Activated naive CD8-positive, alpha-beta T cell treated with anti-CD3 and anti-CD28 coated beads, Interleukin-2, amount 10 ng/mL, durations not matched to agents 7 days and 5 days (primary cell): ENCODE results near the gene NBEA. TPM values are rescaled to one million over a fixed set of nuclear protein-coding genes. Genes with fewer than 3 reads are reported as not detected.
A peak's percentile ranks its signal among the peaks of the same experiment; 100 is the strongest.
"Not testable (repeated sequence)": the region's sequence is repeated elsewhere in the genome, so short reads cannot be mapped to it uniquely, and the experiment has no call there.

Experiments
- ATAC-seq: fragments of 150-1000 bp; cut with Tn5 transposase; one replicate; pipeline ENCODE4 v1.10.0; 2021; ENCODE audit warnings: low read depth, moderate library complexity
- POLR2A ChIA-PET: fragments of 350-600 bp; sonication (Branson Sonifier 250); formaldehyde crosslinking; loops from one replicate; lab custom pipeline; 2021; ENCODE audit warnings: antibody characterized with exemption; lab: Charles Lee
- DNase-seq: peaks from one replicate; pipeline ENCODE4 v3.0.0; 2021
- H3K27ac Mint-ChIP-seq: one replicate; pipeline ENCODE4 v1.8.0; 2022; ENCODE audit warnings: mild to moderate bottlenecking, mixed read lengths
- H3K27me3 Mint-ChIP-seq: one replicate; pipeline ENCODE4 v1.8.0; 2022; ENCODE audit warnings: mild to moderate bottlenecking, moderate library complexity, mixed read lengths
- H3K36me3 Mint-ChIP-seq: one replicate; pipeline ENCODE4 v1.8.0; 2021; ENCODE audit warnings: mild to moderate bottlenecking, mixed read lengths
- H3K4me1 Mint-ChIP-seq: one replicate; pipeline ENCODE4 v1.8.0; 2021; ENCODE audit warnings: mixed read lengths
- H3K4me3 Mint-ChIP-seq: one replicate; pipeline ENCODE4 v1.8.0; 2022; ENCODE audit warnings: mild to moderate bottlenecking, moderate library complexity, mixed read lengths
- H3K9me3 Mint-ChIP-seq: one replicate; pipeline ENCODE4 v1.8.0; 2021; ENCODE audit warnings: mixed read lengths
- total RNA-seq, 2 experiments: library from RNA; stranded (reverse); gene quantifications; one replicate each; pipeline ENCODE4 v1.2.3, GENCODE V29; 2021

NBEA gene
- total RNA-seq, 2 experiments from 2014 or later = 0.60 to 1.1 TPM

DNA sequence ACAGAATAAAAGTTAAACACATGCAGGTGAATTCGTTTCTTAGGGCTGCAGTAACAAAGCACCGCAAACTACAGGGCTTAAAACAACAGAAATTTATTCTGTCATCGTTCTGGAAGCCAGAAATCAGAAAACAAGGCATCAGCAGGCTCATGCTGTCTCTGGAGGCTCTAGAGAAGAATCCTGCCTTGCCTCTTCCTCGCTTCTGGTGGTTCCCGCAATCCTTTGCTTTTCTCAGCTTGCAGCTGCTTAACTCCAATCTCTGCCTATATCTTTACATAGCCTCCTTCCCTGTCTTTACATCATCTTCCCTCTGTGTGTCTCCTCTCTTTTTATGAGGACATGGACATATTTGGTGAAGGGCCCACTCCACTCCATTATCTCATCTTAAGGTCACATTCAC lies 6.2 kb upstream of the NBEA start:
- H3K4me3 Mint-ChIP-seq = no peak overlapping the region
- no peak overlapping the region for H3K27ac Mint-ChIP-seq
- peaks cover 16% of the 10 kb centered on the region for H3K27me3 Mint-ChIP-seq
- no peaks in the 10 kb centered on the region for H3K36me3 Mint-ChIP-seq
- DNase-seq (no peak), ATAC-seq (no peak)
- POLR2A ChIA-PET = no interaction called here
- H3K4me1 Mint-ChIP-seq = no peaks in the 10 kb centered on the region
- H3K9me3 Mint-ChIP-seq = no peaks in the 10 kb centered on the region

DNA sequence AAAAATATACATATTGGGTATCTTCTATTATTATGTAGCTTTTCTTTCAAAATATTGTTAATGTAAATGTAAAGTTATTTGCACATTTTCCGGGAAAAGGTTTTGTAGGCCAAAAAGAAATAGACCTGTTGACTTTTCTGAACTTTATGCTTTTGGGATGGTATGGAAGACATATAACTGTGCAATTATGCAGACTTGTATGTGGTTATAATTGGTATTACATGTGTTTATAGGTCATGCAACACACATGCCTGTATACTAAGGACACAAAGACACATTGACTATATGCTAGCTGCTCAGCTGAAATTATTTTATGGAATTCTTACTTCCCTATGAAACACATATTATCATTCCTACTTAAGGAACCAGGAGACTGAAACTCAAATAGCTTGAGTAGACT lies 2.3 kb upstream of the NBEA start:
- no peak overlapping the region for H3K4me3 Mint-ChIP-seq
- H3K27ac Mint-ChIP-seq = no peak overlapping the region
- POLR2A ChIA-PET = no interaction called here
- peaks cover 39% of the 10 kb centered on the region for H3K27me3 Mint-ChIP-seq
- H3K36me3 Mint-ChIP-seq = no peaks in the 10 kb centered on the region
- DNase-seq (no peak), ATAC-seq (no peak)
- no peaks in the 10 kb centered on the region for H3K9me3 Mint-ChIP-seq
- peaks cover 10% of the 10 kb centered on the region for H3K4me1 Mint-ChIP-seq

DNA sequence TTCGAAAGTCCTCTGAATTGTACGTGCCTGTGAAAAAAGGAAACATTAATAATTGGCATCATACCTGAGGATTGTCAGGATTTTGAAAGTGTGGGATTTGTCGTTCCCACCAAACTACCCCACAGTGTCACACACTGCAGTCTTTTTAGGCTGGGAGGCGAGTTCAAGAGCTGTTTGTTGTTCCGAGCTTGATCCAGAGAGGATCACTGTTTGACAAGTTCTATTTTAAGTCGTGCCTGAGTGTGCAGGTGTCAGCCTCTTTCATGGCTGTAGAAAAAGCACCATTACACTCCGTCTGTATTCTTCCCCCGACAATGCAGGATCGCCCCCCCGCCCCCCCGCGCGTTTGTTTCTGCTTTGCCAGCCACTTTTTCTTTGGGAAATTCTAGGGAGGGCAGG lies 635 bp upstream of the NBEA start:
- ATAC-seq = no peak

DNA sequence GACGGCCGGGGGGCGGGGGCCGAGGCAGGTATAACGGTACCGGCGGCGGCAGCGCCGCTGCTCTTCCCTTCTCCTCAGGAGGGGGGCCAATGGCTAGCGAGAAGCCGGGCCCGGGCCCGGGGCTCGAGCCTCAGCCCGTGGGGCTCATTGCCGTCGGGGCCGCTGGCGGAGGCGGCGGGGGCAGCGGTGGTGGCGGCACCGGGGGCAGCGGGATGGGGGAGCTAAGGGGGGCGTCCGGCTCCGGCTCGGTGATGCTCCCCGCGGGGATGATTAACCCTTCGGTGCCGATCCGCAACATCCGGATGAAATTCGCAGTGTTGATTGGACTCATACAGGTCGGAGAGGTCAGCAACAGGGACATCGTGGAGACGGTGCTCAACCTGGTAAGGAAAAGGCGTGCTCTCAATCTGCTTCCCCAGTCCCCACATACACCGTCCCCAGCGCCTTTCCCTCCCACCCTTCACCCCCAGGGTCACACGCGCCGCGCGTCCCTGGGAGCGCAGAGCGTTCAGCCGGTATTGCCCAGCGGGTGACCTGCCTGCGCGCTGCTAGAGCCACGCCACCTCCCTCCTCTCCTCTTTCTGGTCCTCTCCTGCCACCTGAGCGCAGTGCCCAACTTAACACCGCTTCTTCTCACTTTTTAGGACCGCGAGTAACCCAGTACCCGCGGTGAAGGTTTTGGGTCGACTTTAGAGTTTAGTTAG lies 814 bp downstream of the NBEA start:
- Mint-ChIP-seq H3K9me3 (no peaks in the 10 kb centered on the region), H3K27me3 (peaks cover 43% of the 10 kb centered on the region), H3K36me3 (no peaks in the 10 kb centered on the region), H3K27ac (no peak overlapping the region), H3K4me3 (peak overlapping the region; percentile 81), H3K4me1 (peaks cover 10% of the 10 kb centered on the region)
- DNase-seq (peak; percentile 43), ATAC-seq (peak; percentile 20)
- POLR2A ChIA-PET = no interaction called here

More for the DNA sequence above, 635 bp upstream of the NBEA start:
- no peaks in the 10 kb centered on the region for H3K9me3 Mint-ChIP-seq
- POLR2A ChIA-PET = no interaction called here
- no peak overlapping the region for H3K27ac Mint-ChIP-seq
- peaks cover 47% of the 10 kb centered on the region for H3K27me3 Mint-ChIP-seq
- DNase-seq = no peak
- peaks cover 10% of the 10 kb centered on the region for H3K4me1 Mint-ChIP-seq
- peak overlapping the region; percentile 87 for H3K4me3 Mint-ChIP-seq
- H3K36me3 Mint-ChIP-seq = no peaks in the 10 kb centered on the region

DNA sequence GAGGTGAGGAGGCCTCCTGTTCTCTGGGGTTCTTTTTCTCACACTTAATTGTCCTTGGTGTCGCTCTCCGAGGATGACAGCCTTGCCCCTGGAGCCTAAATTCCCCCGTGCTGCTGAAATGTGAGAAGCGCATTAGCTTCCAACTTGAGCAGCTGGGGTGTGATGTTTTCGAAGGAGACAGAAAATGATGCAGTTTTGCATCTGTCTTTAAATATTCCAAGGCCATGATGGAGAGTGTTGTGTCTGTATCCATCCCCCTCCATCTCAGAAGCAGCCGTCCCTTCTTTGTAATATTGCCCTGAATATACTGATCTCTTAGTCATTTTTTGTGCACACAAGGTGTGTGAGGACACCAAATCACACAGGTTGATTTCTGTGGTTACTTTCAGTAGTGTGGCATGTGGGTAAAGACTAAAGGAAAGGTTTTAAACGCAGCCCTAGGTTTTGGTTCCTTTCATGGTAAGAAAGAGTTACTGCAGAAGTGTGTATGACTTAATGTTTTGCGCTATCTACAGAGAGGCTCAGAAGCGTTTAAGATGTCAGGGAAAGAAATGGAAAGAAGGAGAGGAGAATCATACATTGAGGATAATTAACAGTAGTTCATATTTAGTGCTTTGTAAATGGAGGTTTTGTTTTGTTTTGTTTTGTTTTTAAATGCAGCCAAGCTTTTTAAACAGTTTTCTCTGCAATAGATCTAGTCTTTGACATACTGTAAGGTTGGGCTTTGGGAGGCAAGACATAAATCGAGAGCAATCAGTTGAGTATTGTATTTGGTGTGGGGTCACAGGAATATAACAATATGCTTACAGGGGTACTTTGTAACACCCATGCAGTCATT lies 1.6 kb downstream of the NBEA start:
- Mint-ChIP-seq H3K36me3 (no peaks in the 10 kb centered on the region), H3K27me3 (peaks cover 43% of the 10 kb centered on the region), H3K9me3 (no peaks in the 10 kb centered on the region), H3K4me1 (peaks cover 10% of the 10 kb centered on the region), H3K27ac (no peak overlapping the region), H3K4me3 (peak overlapping the region; percentile 81)
- POLR2A ChIA-PET = no interaction called here
- DNase-seq = no peak
- ATAC-seq = no peak

DNA sequence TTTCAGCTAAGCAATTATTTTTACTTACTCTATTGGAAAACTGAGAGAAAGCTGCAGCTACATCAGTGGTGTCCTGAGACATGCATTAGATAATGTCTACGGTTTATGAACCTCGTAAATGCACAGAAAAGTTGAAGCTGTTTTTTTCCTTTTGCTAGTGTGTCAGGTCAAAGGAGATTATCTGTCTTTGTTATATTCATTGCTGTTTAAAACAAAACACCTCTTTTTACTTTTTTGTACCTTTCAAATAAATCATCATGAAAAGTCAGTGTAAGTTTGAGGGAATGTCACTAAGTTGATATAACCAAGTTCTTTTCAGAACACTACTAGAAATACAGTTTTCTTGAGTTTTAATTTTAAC lies 2.2 kb downstream of the NBEA start:
- DNase-seq = no peak
- Mint-ChIP-seq H3K4me1 (peaks cover 10% of the 10 kb centered on the region), H3K27ac (no peak overlapping the region), H3K36me3 (no peaks in the 10 kb centered on the region), H3K27me3 (peaks cover 43% of the 10 kb centered on the region), H3K9me3 (no peaks in the 10 kb centered on the region), H3K4me3 (no peak overlapping the region)
- no peak for ATAC-seq
- POLR2A ChIA-PET = no interaction called here

DNA sequence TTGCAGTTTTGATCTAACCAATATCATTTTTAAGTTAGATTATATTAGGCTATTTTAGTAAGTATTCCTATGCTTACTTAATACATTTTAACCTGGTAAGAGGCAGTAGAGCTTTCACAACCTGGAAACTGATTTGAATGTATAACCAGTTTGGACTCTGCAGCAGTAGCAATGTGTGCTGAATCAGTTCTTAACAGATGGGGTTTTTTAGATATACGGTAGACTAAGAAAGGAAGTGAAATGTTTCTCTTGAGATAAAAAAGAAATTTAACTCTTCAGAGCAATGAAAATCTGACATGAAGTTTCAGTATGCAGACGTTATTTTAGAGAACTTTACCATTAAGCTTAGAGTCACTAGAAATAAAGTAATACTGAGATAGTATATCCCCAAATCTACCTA lies 2.7 kb downstream of the NBEA start:
- H3K4me1 Mint-ChIP-seq = peaks cover 10% of the 10 kb centered on the region
- DNase-seq (no peak), ATAC-seq (no peak)
- H3K9me3 Mint-ChIP-seq = no peaks in the 10 kb centered on the region
- no peak overlapping the region for H3K4me3 Mint-ChIP-seq
- H3K27ac Mint-ChIP-seq = no peak overlapping the region
- peaks cover 43% of the 10 kb centered on the region for H3K27me3 Mint-ChIP-seq
- H3K36me3 Mint-ChIP-seq = no peaks in the 10 kb centered on the region
- POLR2A ChIA-PET = no interaction called here

DNA sequence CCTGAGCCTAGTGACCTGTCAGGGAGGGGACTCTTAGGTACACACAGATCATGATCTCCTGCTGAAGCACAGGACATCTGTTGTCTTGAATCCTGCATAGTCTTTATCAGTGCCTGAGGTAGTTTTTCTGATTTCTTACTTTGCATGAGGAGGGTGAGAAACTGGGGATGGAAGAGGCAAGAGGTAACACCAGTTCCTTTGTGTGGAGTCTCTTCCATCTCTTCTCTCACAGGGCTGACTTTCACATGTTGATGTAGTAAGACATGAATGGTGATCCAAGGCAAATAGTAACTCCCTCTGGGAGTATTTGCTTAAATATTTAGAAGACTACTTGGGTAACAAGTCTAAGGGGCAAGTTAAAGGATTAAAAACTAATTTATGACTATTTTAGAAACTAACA lies 9.5 kb downstream of the NBEA start:
- H3K27ac Mint-ChIP-seq = no peak overlapping the region
- ATAC-seq (no peak), DNase-seq (no peak)

DNA sequence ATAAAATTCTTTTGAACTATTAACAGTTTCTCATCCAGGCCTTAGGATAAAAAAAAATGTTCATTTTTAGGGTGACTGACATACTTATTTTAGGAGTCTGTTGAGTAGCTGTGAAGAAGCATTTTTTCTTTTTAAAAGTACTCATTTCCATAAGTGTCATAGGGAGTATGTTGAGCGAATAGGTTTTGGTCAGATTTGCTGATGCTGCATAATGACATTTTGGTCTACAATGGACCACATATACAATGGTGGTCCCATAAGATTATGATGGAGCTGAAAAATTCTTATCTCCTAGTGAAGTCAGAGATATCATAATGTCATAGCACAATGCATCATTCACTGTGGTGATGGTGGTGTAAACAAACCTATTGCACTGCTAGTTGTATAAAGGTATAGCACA lies 17.4 kb downstream of the NBEA start:
- ATAC-seq = no peak
- no peaks in the 10 kb centered on the region for H3K27me3 Mint-ChIP-seq
- no peaks in the 10 kb centered on the region for H3K36me3 Mint-ChIP-seq
- no peaks in the 10 kb centered on the region for H3K4me1 Mint-ChIP-seq
- H3K4me3 Mint-ChIP-seq = no peak overlapping the region
- POLR2A ChIA-PET = no interaction called here
- H3K27ac Mint-ChIP-seq = no peak overlapping the region
- H3K9me3 Mint-ChIP-seq = no peaks in the 10 kb centered on the region
- DNase-seq = no peak

More for the DNA sequence above, 9.5 kb downstream of the NBEA start:
- H3K27me3 Mint-ChIP-seq = no peaks in the 10 kb centered on the region
- POLR2A ChIA-PET = no interaction called here
- no peaks in the 10 kb centered on the region for H3K36me3 Mint-ChIP-seq
- H3K4me3 Mint-ChIP-seq = no peak overlapping the region
- peaks cover 3% of the 10 kb centered on the region for H3K9me3 Mint-ChIP-seq
- no peaks in the 10 kb centered on the region for H3K4me1 Mint-ChIP-seq

DNA sequence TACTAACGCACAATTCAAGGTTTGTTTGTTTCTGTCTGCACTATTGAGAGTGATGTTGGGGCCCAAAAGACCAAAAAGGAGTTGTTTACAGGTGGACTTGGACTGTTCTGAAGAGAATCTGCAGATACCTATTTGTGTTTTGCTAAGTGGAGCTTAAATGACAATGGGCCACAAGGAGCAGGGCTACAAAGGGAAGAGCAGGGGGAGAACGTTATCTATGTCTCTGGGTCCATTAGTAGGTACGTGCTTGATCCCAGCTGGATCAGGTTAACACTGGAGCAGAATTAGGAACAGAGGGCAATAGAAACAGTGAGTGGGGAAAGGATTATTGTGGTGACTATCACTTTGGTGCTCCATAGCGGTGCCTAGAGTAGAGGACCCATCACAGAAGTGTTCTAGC lies 22.5 kb downstream of the NBEA start:
- no peak for ATAC-seq

DNA sequence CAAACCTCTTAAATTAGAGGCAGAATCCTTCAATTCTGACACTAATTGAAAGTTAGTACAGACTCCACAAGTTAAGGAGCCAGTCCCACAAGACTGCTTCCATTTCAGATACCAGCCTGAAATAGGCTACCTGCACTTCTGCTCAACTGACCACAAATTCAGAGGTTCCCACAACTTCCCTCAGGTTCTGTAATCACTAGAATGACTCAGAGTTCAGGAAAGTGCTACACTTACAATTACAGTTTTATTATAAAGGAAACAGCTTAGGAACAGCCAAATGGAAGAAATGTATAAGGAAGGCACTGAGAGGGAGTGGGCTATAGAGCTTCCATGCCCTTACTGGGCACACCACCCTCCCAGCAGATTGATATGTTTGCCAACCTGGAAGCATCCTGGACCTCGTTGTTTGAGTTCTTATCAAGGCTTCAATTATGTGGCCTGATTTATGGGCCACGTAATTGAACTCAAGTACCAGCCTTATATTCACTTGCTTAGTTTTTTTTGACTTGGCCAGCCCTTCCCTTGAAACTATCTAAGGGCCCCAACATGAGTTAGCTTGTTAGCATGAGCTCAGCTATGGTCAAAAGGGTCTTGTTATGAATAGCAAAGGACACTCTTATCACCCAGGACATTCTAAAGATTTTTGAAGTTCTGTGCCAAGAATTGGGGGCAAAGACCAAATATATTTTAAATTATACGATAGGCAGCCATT lies 25.9 kb downstream of the NBEA start:
- DNase-seq = no peak
- Mint-ChIP-seq H3K27ac (no peak overlapping the region), H3K27me3 (no peaks in the 10 kb centered on the region), H3K4me3 (no peak overlapping the region), H3K4me1 (no peaks in the 10 kb centered on the region), H3K36me3 (no peaks in the 10 kb centered on the region), H3K9me3 (peaks cover 5% of the 10 kb centered on the region)
- ATAC-seq = no peak
- POLR2A ChIA-PET = no interaction called here

More for the DNA sequence above, 22.5 kb downstream of the NBEA start:
- H3K27ac Mint-ChIP-seq = no peak overlapping the region
- H3K9me3 Mint-ChIP-seq = no peaks in the 10 kb centered on the region
- no peaks in the 10 kb centered on the region for H3K27me3 Mint-ChIP-seq
- no peak for DNase-seq
- no peak overlapping the region for H3K4me3 Mint-ChIP-seq
- no peaks in the 10 kb centered on the region for H3K4me1 Mint-ChIP-seq
- H3K36me3 Mint-ChIP-seq = no peaks in the 10 kb centered on the region
- POLR2A ChIA-PET = no interaction called here

DNA sequence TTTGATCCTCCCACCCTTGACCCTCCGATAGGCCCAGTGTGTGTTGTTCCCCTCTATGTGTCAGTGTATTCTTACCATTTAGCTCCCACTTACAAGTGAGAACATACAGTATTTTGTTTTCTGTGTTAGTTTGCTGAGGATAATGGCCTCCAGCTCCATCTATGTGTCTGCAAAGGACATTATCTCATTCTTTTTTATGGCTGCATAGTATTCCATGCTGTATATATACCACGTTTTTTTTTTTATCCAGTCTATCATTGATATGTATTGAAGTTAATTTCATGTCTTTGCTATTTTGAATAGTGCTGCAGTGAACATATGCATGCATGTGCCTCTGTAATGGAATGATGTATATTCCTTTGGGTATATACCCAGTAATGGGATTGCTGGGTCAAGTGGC lies 27.5 kb downstream of the NBEA start:
- not testable (repeated sequence) for ATAC-seq

DNA sequence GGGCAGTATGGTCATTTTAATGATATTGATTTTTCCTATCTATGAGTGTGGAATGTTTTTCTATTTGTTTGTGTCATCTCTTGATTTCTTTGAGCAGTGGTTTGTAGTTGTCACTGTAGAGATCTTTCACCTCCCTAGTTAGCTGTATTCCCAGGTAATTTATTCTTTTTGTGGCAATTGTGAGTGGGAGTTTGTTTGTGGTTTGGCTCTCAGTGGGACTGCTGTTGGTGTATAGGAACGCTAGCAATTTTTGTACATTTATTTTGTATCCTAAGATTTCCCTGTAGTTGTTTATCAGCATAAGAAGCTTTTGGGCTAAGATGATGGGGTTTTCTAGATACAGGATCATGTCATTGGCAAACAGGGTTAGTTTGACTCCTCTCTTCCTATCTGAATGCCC lies 28.9 kb downstream of the NBEA start:
- no peaks in the 10 kb centered on the region for H3K27me3 Mint-ChIP-seq
- H3K4me1 Mint-ChIP-seq = no peaks in the 10 kb centered on the region
- DNase-seq (no peak), ATAC-seq (no peak)
- H3K4me3 Mint-ChIP-seq = no peak overlapping the region
- H3K27ac Mint-ChIP-seq = no peak overlapping the region
- H3K36me3 Mint-ChIP-seq = peaks cover 2% of the 10 kb centered on the region
- POLR2A ChIA-PET = no interaction called here
- peaks cover 10% of the 10 kb centered on the region for H3K9me3 Mint-ChIP-seq

More for the DNA sequence above, 27.5 kb downstream of the NBEA start:
- H3K27me3 Mint-ChIP-seq, H3K4me1 Mint-ChIP-seq, H3K9me3 Mint-ChIP-seq, H3K4me3 Mint-ChIP-seq, POLR2A ChIA-PET, DNase-seq, H3K36me3 Mint-ChIP-seq, H3K27ac Mint-ChIP-seq: not testable (repeated sequence)
